Mucosa of descending colon (tissue), 3 donors: ENCODE data around the gene B4GALT1. TPM values are rescaled to one million over a fixed set of nuclear protein-coding genes. Genes with fewer than 3 reads are reported as not detected.

Experiments
- ATAC-seq: fragments of 200-7000 bp; cut with Tn5 transposase; one replicate; pipeline ENCODE4 v1.9.1; 2020; ENCODE audit warnings: mild to moderate bottlenecking, moderate library complexity
- DNase-seq, 3 donors: peaks; one replicate each; pipeline ENCODE4 v3.0.0-alpha.2; 2020
- H3K36me3 ChIP-seq: fragments of 200-600 bp; one replicate; pipeline ENCODE4 v1.8.0; 2021; ENCODE audit warnings: low read depth, mild to moderate bottlenecking
- H3K4me1 ChIP-seq: fragments of 200-600 bp; one replicate; pipeline ENCODE4 v1.8.0; 2021; ENCODE audit warnings: low read depth, mild to moderate bottlenecking
- H3K4me3 ChIP-seq: fragments of 200-600 bp; one replicate; pipeline ENCODE4 v1.8.0; 2021; ENCODE audit warnings: mild to moderate bottlenecking
- H3K9me3 ChIP-seq: fragments of 200-600 bp; one replicate; pipeline ENCODE4 v1.8.0; 2021; ENCODE audit warnings: mild to moderate bottlenecking
- intact Hi-C, 2 donors: fragments of 100-400 bp; cut with DNase I in 1 of 2; cut with micrococcal nuclease in 1 of 2; formaldehyde crosslinking; loops; one replicate each; pipeline versions ENCODE4 v1.11.0 to v1.11.1; 2022; cut with DNase I, micrococcal nuclease
- total RNA-seq, 3 donors: library from RNA; stranded (reverse); fragmentation: NEBNext Ultra II Directional in 2 of 3; extraction: Animal tissue kit (Norgen Biotek cat#: 25700) in 2 of 3; gene quantifications; one replicate each; pipeline versions ENCODE4 v1.2.1 to v1.2.4, GENCODE V29; 2021 to 2023
- TF ChIP-seq, protein P1 (sequence below): fragments of 200-600 bp; IDR thresholded peaks from one replicate; pipeline ENCODE4 v1.8.0; 2022; ENCODE audit warnings: antibody characterized with exemption, mild to moderate bottlenecking
- donor health status: DM: no; HTN: no; CAD: no; lungs with moderate emphysema.
- donor health status: DM: no; HTN: no; CAD: no.
- donor health status: DM: no; HTN: yes; CAD: no.

Gene B4GALT1
- total RNA-seq, 3 donors from 2014 or later = 66.0 to 203 (median 103) TPM

DNA sequence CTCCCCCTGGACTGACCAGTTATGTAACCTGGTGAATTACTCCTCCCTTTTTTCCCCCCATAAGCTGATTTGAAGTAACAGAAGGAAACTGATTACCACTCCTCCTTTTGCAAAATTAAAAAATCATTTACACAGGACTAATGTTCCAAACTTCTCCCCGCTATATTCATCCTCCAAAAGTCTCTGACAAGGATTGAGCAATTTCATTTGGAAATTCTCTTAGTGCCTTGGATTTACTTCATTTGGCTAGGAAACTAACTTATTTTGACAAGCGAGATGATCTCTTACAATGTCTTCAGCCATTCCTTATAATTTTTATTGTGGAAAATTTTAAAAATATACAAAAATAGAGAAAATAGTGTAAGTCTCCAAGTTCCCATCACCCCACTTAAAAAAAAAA lies 15.4 kb upstream of the B4GALT1 start:
- Histone ChIP-seq H3K9me3 (no peaks in the 10 kb centered on the region), H3K4me1 (peaks cover 6% of the 10 kb centered on the region), H3K36me3 (no peaks in the 10 kb centered on the region), H3K4me3 (no peak overlapping the region)
- TF ChIP-seq, protein P1, sequence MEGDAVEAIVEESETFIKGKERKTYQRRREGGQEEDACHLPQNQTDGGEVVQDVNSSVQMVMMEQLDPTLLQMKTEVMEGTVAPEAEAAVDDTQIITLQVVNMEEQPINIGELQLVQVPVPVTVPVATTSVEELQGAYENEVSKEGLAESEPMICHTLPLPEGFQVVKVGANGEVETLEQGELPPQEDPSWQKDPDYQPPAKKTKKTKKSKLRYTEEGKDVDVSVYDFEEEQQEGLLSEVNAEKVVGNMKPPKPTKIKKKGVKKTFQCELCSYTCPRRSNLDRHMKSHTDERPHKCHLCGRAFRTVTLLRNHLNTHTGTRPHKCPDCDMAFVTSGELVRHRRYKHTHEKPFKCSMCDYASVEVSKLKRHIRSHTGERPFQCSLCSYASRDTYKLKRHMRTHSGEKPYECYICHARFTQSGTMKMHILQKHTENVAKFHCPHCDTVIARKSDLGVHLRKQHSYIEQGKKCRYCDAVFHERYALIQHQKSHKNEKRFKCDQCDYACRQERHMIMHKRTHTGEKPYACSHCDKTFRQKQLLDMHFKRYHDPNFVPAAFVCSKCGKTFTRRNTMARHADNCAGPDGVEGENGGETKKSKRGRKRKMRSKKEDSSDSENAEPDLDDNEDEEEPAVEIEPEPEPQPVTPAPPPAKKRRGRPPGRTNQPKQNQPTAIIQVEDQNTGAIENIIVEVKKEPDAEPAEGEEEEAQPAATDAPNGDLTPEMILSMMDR = no peak
- intact Hi-C loops = no loop called here
- DNase-seq = no peak
- no peak for ATAC-seq

DNA sequence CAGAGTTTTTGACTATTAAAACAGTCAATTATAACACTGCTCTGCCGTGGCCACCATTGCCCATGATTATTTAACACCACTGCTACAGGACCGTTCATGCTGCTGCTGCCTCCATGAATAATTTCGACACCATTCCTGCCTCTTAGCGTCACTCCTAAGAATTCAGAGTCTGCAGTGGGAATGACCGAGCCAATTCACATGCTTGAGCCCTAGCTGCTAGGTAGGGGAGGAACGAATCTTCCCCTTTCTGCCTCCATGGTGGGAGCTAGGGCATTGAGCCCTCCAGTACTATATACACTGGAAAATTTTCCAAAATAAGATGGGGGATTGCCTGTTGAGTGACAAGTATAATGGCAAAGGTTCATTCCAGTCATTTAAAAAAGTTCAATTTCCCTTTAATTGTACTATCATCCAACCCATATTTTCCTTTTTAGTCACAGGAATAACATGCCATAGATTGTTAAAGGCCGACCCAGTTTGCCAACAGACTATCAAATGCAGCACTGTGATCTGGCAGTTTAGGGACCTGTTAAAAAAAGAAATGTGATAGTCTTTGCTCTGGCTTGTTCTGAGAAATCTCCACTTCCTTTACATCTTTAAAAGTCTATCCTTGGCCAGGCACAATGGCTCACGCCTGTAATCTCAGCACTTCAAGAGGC lies 13.5 kb upstream of the B4GALT1 start:
- no peaks in the 10 kb centered on the region for H3K9me3 ChIP-seq
- TF ChIP-seq, protein P1 = no peak
- H3K36me3 ChIP-seq = no peaks in the 10 kb centered on the region
- H3K4me1 ChIP-seq = no peaks in the 10 kb centered on the region
- ATAC-seq (no peak), DNase-seq (no peak)
- no peak overlapping the region for H3K4me3 ChIP-seq
- intact Hi-C loops = no loop called here

DNA sequence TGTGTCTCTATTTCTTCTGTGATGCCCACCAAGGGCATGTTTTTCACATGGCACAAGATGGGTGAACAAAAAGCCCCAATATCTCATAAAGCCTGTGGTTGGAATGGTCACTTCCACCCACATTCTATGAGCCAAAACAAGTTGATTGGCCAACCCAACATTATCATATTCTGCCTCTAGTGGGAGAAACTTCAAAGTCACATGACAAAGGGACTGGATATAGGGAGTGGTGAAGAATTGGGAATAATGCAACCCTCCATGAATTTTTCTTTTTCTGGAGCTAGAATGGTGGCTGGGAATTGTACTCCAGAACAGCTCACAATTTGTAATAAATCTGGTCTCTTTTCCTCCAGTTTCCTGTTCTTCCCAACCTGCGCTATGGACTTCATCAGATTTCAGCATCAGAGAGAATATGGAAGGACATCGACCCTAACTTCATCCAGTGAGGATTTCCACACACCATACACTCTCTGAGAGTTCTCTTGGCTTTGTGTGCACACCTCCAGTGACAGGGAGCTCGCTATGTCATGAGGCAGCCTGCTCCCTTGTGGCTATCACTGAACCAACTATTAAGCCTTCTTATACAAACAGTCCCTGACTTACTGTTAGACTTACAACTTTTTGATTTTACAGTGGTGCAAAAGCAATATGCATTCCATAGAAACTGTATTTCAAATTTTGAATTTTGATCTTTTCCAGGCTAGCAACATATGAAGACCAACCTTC lies 12.0 kb upstream of the B4GALT1 start:
- H3K4me1 ChIP-seq = no peaks in the 10 kb centered on the region
- DNase-seq (no peak), ATAC-seq (no peak)
- no peaks in the 10 kb centered on the region for H3K9me3 ChIP-seq
- no peak overlapping the region for H3K4me3 ChIP-seq
- no peaks in the 10 kb centered on the region for H3K36me3 ChIP-seq
- TF ChIP-seq, protein P1 = no peak
- intact Hi-C loops = no loop called here

DNA sequence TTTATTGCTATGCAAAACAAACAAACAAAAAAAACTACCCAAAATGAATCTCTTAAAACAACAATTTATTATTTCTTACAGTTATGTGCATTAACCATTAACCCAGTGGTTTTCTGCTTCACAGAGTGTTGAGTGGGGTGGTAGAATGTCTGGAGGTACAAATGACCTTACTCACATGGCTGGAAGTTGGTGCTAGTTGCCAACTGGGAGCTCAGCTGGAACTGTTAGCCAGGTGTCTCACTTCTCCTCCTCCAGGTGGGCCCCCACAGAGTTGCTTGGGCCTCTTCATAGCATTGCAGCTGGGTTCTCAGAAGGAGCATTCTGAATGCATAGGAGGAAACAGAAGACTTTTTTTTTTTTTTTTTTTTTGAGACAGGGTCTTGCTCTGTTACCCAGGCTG lies 10.5 kb upstream of the B4GALT1 start:
- H3K36me3 ChIP-seq = no peaks in the 10 kb centered on the region
- TF ChIP-seq, protein P1 = no peak
- H3K9me3 ChIP-seq = no peaks in the 10 kb centered on the region
- H3K4me3 ChIP-seq = no peak overlapping the region
- no peak for ATAC-seq
- intact Hi-C loops = no loop called here
- H3K4me1 ChIP-seq = no peaks in the 10 kb centered on the region
- no peak for DNase-seq

DNA sequence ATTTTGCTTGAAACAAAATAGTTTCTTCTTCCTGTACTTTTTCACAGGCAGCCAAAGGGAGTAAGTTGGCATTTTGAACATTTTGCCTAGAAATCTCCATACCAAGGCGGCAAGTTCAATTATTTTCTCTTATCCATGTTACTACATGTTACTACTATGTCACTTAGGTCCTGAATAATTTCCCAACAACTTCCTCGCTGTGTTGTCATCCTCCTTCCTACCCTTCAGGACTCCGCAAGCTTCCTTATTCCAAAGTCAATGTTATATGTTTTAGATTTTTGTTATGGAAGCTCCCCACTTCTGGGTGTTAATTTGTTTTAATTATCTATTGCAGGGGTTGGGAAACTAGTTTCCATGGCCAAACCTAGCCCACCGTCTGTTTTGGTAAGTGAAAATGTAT lies 9.9 kb upstream of the B4GALT1 start:
- ATAC-seq (no peak), DNase-seq (no peak)
- Histone ChIP-seq H3K36me3 (no peaks in the 10 kb centered on the region), H3K9me3 (no peaks in the 10 kb centered on the region), H3K4me1 (no peaks in the 10 kb centered on the region), H3K4me3 (no peak overlapping the region)
- TF ChIP-seq, protein P1 = no peak
- intact Hi-C loops = no loop called here
